GM12878 (cell line): ENCODE data around the gene LIG3. TPM values are rescaled to one million over a fixed set of nuclear protein-coding genes. Genes with fewer than 3 reads are reported as not detected.

ENCODE experiments used
- ATAC-seq: fragments of 200-7000 bp; cut with Tn5 transposase; 3 replicates; pipeline ENCODE4 v1.9.1; 2020; ENCODE audit warnings: mild to moderate bottlenecking, moderate library complexity
- BruUV-seq: library from RNA; stranded (reverse); fragments of 400-500 nt; replicated peaks from 2 replicates; lab custom pipeline; 2021; lab: Mats Ljungman, UMichigan
- CTCF ChIA-PET: fragments of 300-600 bp; sonication (Branson Sonifier 250); formaldehyde crosslinking; extraction: SDS; loops from one replicate; lab custom pipeline; 2021; ENCODE audit warnings: inconsistent platforms; lab: Yijun Ruan, JAX
- POLR2A ChIA-PET: fragments of 350-600 bp; formaldehyde crosslinking; extraction: SDS; loops from one replicate; lab custom pipeline; 2021; ENCODE audit warnings: inconsistent platforms; lab: Charles Lee
- RAD21 ChIA-PET: fragments of 300-600 bp; sonication (Branson Sonifier 250); formaldehyde crosslinking; loops from one replicate; lab custom pipeline; 2023; ENCODE audit warnings: antibody characterized with exemption; ENCODE audit not compliant: unreplicated experiment; lab: Charles Lee
- SMC1A ChIA-PET: fragments of 300-600 bp; sonication (Branson Sonifier 250); formaldehyde crosslinking; loops from one replicate; lab custom pipeline; 2023; ENCODE audit not compliant: unreplicated experiment, uncharacterized antibody; lab: Charles Lee
- DNase-seq: peaks from one replicate; pipeline ENCODE4 v3.0.0-alpha.2; 2011; ENCODE audit warnings: low read depth, low spot score
- FAIRE-seq: peaks from 3 replicates; lab custom pipeline; 2011; peaks lifted over from hg19 to GRCh38; lab: Jason Lieb, UNC
- H2AFZ ChIP-seq: 2 replicates; pipeline ENCODE4 v1.6.0; 2011; ENCODE audit warnings: low read depth, low read length, control low read depth; ENCODE audit not compliant: control insufficient read depth
- H3K27ac ChIP-seq: 2 replicates; pipeline ENCODE4 v1.5.1; 2011; ENCODE audit warnings: control low read depth; ENCODE audit not compliant: control insufficient read depth, insufficient read depth
- H3K27me3 ChIP-seq, 2 experiments: replicated peaks in 1 of 2; 2 replicates each; pipeline versions ENCODE4 v1.6.0 to v1.6.1; 2011; ENCODE audit warnings: low read length in 1 of 2; ENCODE audit not compliant: control insufficient read depth in 2 of 2, insufficient read depth in 2 of 2
- H3K36me3 ChIP-seq, 2 experiments: 2 replicates each; pipeline ENCODE4 v1.5.1; 2011; ENCODE audit warnings: low read length in 1 of 2; ENCODE audit not compliant: control insufficient read depth in 2 of 2, insufficient read depth in 2 of 2
- H3K4me1 ChIP-seq: 2 replicates; pipeline ENCODE4 v1.6.1; 2011; ENCODE audit warnings: mild to moderate bottlenecking, low read length, moderate library complexity, mixed read lengths; ENCODE audit not compliant: control insufficient read depth, insufficient read depth
- H3K4me2 ChIP-seq: 2 replicates; pipeline ENCODE4 v1.6.0; 2011; ENCODE audit warnings: control low read depth; ENCODE audit not compliant: control insufficient read depth, insufficient read depth
- H3K4me3 ChIP-seq: fragments of 200-600 bp; sonication (generic); 2 replicates; pipeline ENCODE4 v1.5.1; 2016
- H3K79me2 ChIP-seq: 2 replicates; pipeline ENCODE4 v1.6.0; 2011; ENCODE audit warnings: low read length; ENCODE audit not compliant: control insufficient read depth, insufficient read depth
- H3K9ac ChIP-seq: 2 replicates; pipeline ENCODE4 v1.8.0; 2011; ENCODE audit warnings: low read length, control low read depth, mixed read lengths; ENCODE audit not compliant: control insufficient read depth, insufficient read depth
- H3K9me3 ChIP-seq: replicated peaks from 3 replicates; pipeline ENCODE4 v1.5.1; 2011; ENCODE audit warnings: mild to moderate bottlenecking, low read length; ENCODE audit not compliant: control insufficient read depth, insufficient read depth
- H4K20me1 ChIP-seq: 2 replicates; pipeline ENCODE4 v1.6.0; 2011; ENCODE audit not compliant: control insufficient read depth, insufficient read depth
- IKZF1 ChIP-seq: fragments of 450-650 bp; conservative IDR thresholded peaks from 2 replicates; pipeline ENCODE4 v1.6.1; 2017; ENCODE audit warnings: antibody characterized with exemption, mild to moderate bottlenecking
- NR2F1 ChIP-seq: fragments of 450-650 bp; conservative IDR thresholded peaks from 2 replicates; pipeline ENCODE4 v1.6.1; 2017; ENCODE audit warnings: mild to moderate bottlenecking
- POLR2AphosphoS2 ChIP-seq: IDR thresholded peaks from 2 replicates; pipeline ENCODE4 v1.6.1; 2011; ENCODE audit warnings: low read depth, mild to moderate bottlenecking, low read length, improper control_type of control experiment, moderate library complexity
- SPI1 ChIP-seq: IDR thresholded peaks from 2 replicates; pipeline ENCODE4 v1.6.1; 2011; ENCODE audit warnings: low read depth, mild to moderate bottlenecking, low read length, moderate library complexity, borderline replicate concordance; ENCODE audit not compliant: insufficient read depth
- WGBS: methylation state at CpG from one replicate; pipeline ENCODE4 v1.1.6; 2016; ENCODE audit warnings: low lambda C conversion rate; ENCODE audit not compliant: insufficient replicate concordance, insufficient coverage; ENCODE audit errors: missing lambda C conversion rate; 5-methylcytosine and 5-hydroxymethylcytosine counted together
- in situ Hi-C: fragments of 300-500 bp; cut with MboI; formaldehyde crosslinking; loops from 9 replicates; pipeline ENCODE4 v1.14.3; 2018; ENCODE audit warnings: mixed read lengths
- intact Hi-C: fragments of 100-400 bp; cut with micrococcal nuclease; formaldehyde crosslinking; loops from one replicate; pipeline ENCODE4 v1.14.2; 2022; ENCODE audit not compliant: unreplicated experiment
- polyA plus RNA-seq, 11 experiments: library from polyadenylated mRNA; depleted of rRNA in 4 of 11; unstranded in 6 of 11; stranded (reverse) in 5 of 11; fragments of >200 nt; fragmentation: Nextera tagmentation in 4 of 11; fragmentation: Illumina TruSeq in 1 of 11; extraction: Ambion mirVana in 4 of 11; extraction: Trizol in 1 of 11; gene quantifications; 1 replicate in 1 of 11; 2 replicates in 10 of 11; pipeline versions ENCODE4 v1.2.1 to v1.2.3, GENCODE V29; 2011 to 2016; ENCODE audit warnings: inconsistent platforms in 2 of 11, missing spikeins in 2 of 11, low read depth in 1 of 11
- total RNA-seq, 4 experiments: library from RNA; depleted of rRNA in 3 of 4; stranded (reverse); fragments of >200 nt in 3 of 4; fragmentation: Illumina TruSeq in 1 of 4; extraction: Trizol in 1 of 4; gene quantifications; 2 replicates each; pipeline versions ENCODE4 v1.2.1 to v1.2.3, GENCODE V29; 2013 to 2021
- TF ChIP-seq, protein P1 (sequence below): IDR thresholded peaks from 2 replicates; pipeline ENCODE4 v1.6.1; 2012; ENCODE audit warnings: low read length, inconsistent platforms
- TF ChIP-seq, protein P2 (sequence below): fragments of 450-650 bp; IDR thresholded peaks from 2 replicates; pipeline ENCODE4 v1.6.1; 2016; ENCODE audit warnings: mild to moderate bottlenecking

LIG3 gene
- total and polyA plus RNA-seq, 10 of the 15 experiments (the other 5 are each of a cell fraction or from before 2014, with no cell fraction given), result 6.5 to 45.4 (median 31.0) TPM

DNA sequence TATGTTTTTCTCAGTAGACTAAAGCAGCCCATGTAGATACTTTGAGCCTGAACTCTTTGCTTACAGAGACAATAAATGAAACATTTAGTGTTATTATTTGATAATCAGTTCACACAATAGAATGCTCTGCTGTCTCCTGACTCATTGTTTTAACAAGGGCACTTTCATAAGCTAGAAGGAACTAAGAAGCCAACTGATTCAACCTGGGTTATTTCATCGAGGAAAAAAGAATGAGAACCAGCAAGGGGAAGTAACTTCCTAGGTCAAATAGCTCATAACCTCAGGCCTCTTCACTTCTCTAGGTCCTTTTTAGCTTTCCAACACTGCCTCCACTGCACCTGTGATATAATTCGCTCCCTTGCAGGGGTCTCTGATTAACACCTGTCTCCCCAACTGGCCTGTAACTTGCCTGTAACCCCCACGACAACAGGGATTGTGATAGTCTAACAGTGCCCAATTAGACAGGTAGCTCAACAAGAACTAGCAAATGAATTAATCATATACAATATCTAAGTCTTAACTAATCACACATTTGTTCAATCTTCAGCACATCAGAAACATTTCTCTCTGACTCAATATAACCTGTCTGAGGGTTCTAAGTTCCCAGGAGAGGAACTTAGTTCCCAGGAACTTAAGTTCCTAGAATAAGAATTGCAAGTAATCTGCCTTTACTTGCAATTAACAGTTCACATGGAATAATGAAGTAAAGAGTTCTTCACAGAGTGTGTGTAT lies 48.4 kb downstream of the LIG3 start:
- H3K4me1 ChIP-seq, result peaks cover 15% of the 10 kb centered on the region
- ChIA-PET POLR2A (interaction anchor here (0.7 to 2.2 kb wide), 7 partner anchors 9 to 57 kb away, joined by 3 to 7 read pairs (median 4); no protein-coding TSS in a partner anchor), RAD21 (interaction anchor here (0.6 to 2.7 kb wide), 13 partner anchors 12 to 113 kb away, joined by 3 to 18 read pairs (median 5); partner anchors contain the start of genes RAD51D and RFFL), CTCF (interaction anchor here (0.7 to 1.8 kb wide), 5 partner anchors 10 to 61 kb away, joined by 3 to 10 read pairs (median 5); partner anchors contain the start of gene RFFL), SMC1A (interaction anchor here (0.7 to 1.6 kb wide), 25 partner anchors 9 to 90 kb away, joined by 3 to 10 read pairs (median 3); partner anchors contain the start of gene RFFL)
- H3K9ac ChIP-seq, result peak overlapping the region; percentile 17; the same call in 1 of the 2 replicates
- H3K27me3 ChIP-seq, result no peaks in the 10 kb centered on the region
- no peak overlapping the region for H3K4me3 ChIP-seq
- H3K9me3 ChIP-seq, result no peaks in the 10 kb centered on the region; the same call in 2 of the 3 replicates
- H4K20me1 ChIP-seq, result no peaks in the 10 kb centered on the region
- WGBS, result 54% methylated on average over 3 of the region's 3 CpGs
- H3K36me3 ChIP-seq, result peaks cover 4 to 10% of the 10 kb centered on the region in 2 experiments
- H3K79me2 ChIP-seq, result peaks cover 1% of the 10 kb centered on the region; the same call in 1 of the 2 replicates
- H3K4me2 ChIP-seq, result no peak overlapping the region; the same call in 1 of the 2 replicates
- H2AFZ ChIP-seq, result no peak overlapping the region
- 0 out of 2 replicates have a peak, but pooled peaks have one; percentile 7 for TF ChIP-seq SPI1
- TF ChIP-seq, protein P1, sequence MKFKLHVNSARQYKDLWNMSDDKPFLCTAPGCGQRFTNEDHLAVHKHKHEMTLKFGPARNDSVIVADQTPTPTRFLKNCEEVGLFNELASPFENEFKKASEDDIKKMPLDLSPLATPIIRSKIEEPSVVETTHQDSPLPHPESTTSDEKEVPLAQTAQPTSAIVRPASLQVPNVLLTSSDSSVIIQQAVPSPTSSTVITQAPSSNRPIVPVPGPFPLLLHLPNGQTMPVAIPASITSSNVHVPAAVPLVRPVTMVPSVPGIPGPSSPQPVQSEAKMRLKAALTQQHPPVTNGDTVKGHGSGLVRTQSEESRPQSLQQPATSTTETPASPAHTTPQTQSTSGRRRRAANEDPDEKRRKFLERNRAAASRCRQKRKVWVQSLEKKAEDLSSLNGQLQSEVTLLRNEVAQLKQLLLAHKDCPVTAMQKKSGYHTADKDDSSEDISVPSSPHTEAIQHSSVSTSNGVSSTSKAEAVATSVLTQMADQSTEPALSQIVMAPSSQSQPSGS, result 0 out of 2 replicates have a peak, but pooled peaks have one; percentile 21
- TF ChIP-seq NR2F1, result peak; percentile 66; the same call in 1 of the 2 replicates
- 0 out of 2 replicates have a peak, but pooled peaks have one; percentile 14 for TF ChIP-seq IKZF1
- TF ChIP-seq, protein P2, sequence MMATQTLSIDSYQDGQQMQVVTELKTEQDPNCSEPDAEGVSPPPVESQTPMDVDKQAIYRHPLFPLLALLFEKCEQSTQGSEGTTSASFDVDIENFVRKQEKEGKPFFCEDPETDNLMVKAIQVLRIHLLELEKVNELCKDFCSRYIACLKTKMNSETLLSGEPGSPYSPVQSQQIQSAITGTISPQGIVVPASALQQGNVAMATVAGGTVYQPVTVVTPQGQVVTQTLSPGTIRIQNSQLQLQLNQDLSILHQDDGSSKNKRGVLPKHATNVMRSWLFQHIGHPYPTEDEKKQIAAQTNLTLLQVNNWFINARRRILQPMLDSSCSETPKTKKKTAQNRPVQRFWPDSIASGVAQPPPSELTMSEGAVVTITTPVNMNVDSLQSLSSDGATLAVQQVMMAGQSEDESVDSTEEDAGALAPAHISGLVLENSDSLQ, result no peak
- TF ChIP-seq POLR2AphosphoS2, result no peak
- intact Hi-C loops (no loop called here), in situ Hi-C loops (no loop called here)
- peak overlapping the region; percentile 61; the same call in 1 of the 2 replicates for H3K27ac ChIP-seq
- DNase-seq (no peak), ATAC-seq (peak; percentile 73), FAIRE-seq (no peak)
- BruUV-seq, result no TSS peak
